Mucosa of rectum (tissue), 2 donors: ENCODE measurements around the gene MAN1B1.
A peak's percentile ranks its signal among the peaks of the same experiment; 100 is the strongest.

Experiments used
- H3K27ac ChIP-seq, 2 donors: one replicate each; pipeline ENCODE4 v1.7.0; 2013; ENCODE audit warnings: inconsistent platforms in 2 of 2, low read depth in 2 of 2, low read length in 2 of 2
- H3K27me3 ChIP-seq, 2 donors: one replicate each; pipeline ENCODE4 v1.7.0; 2013; ENCODE audit warnings: low read length in 2 of 2; ENCODE audit not compliant: control insufficient read depth in 2 of 2, insufficient read depth in 2 of 2
- H3K36me3 ChIP-seq, 2 donors: one replicate each; pipeline ENCODE4 v1.7.0; 2013; ENCODE audit warnings: low read length in 2 of 2; ENCODE audit not compliant: control insufficient read depth in 2 of 2, insufficient read depth in 2 of 2
- H3K4me1 ChIP-seq, 2 donors: one replicate each; pipeline ENCODE4 v1.7.0; 2013; ENCODE audit warnings: low read length in 2 of 2, mild to moderate bottlenecking in 1 of 2; ENCODE audit not compliant: control insufficient read depth in 2 of 2, insufficient read depth in 2 of 2
- H3K4me3 ChIP-seq, 2 donors: one replicate each; pipeline ENCODE4 v1.7.0; 2013; ENCODE audit warnings: low read length in 2 of 2
- H3K9ac ChIP-seq, 2 donors: one replicate each; pipeline ENCODE4 v1.7.0; 2013; ENCODE audit warnings: low read length in 2 of 2, low read depth in 1 of 2, mild to moderate bottlenecking in 1 of 2
- H3K9me3 ChIP-seq, 2 donors: one replicate each; pipeline ENCODE4 v1.7.0; 2013; ENCODE audit warnings: low read length in 2 of 2; ENCODE audit not compliant: control insufficient read depth in 2 of 2
- donor health status: healthy.
- donor health status: Normal muscosa, but diverticular disease.

Gene MAN1B1

GRCh38 chr9:137111788-137112563 is 25.2 kb downstream of the MAN1B1 start:
- peaks cover 0 to 3% of the 10 kb centered on the region in 2 donors for H3K27me3 ChIP-seq
- no peak overlapping the region for H3K27ac ChIP-seq
- H3K9ac ChIP-seq = no peak overlapping the region
- no peak overlapping the region for H3K4me3 ChIP-seq
- H3K4me1 ChIP-seq = peaks cover 0 to 4% of the 10 kb centered on the region in 2 donors
- peaks cover 7 to 19% of the 10 kb centered on the region in 2 donors for H3K36me3 ChIP-seq
- H3K9me3 ChIP-seq = no peaks in the 10 kb centered on the region

- H3K27ac ChIP-seq = no peak overlapping the region
- H3K4me3 ChIP-seq = no peak overlapping the region
- H3K9ac ChIP-seq = no peak overlapping the region
- H3K36me3 ChIP-seq = peaks cover 4 to 13% of the 10 kb centered on the region in 2 donors
- H3K4me1 ChIP-seq = peaks cover 0 to 4% of the 10 kb centered on the region in 2 donors
- peaks cover 0 to 6% of the 10 kb centered on the region in 2 donors for H3K27me3 ChIP-seq
- no peaks in the 10 kb centered on the region for H3K9me3 ChIP-seq
Observed at GRCh38 chr9:137112564-137113384, 26.0 kb downstream of the MAN1B1 start.

GRCh38 chr9:137113385-137114159 is 26.8 kb downstream of the MAN1B1 start:
- H3K9me3 ChIP-seq = no peaks in the 10 kb centered on the region
- no peak overlapping the region for H3K27ac ChIP-seq
- no peak overlapping the region for H3K9ac ChIP-seq
- peaks cover 0 to 4% of the 10 kb centered on the region in 2 donors for H3K4me1 ChIP-seq
- H3K4me3 ChIP-seq = no peak overlapping the region
- H3K36me3 ChIP-seq = peaks cover 0 to 12% of the 10 kb centered on the region in 2 donors
- peaks cover 0 to 6% of the 10 kb centered on the region in 2 donors for H3K27me3 ChIP-seq

GRCh38 chr9:137114220-137114612 is 27.4 kb downstream of the MAN1B1 start:
- Histone ChIP-seq H3K4me1 (peaks cover 0 to 4% of the 10 kb centered on the region in 2 donors), H3K9ac (no peak overlapping the region), H3K36me3 (peaks cover 0 to 10% of the 10 kb centered on the region in 2 donors), H3K9me3 (no peaks in the 10 kb centered on the region), H3K27ac (no peak overlapping the region), H3K27me3 (peaks cover 0 to 6% of the 10 kb centered on the region in 2 donors), H3K4me3 (peak overlapping the region; percentile 48 to 58)

GRCh38 chr9:137114613-137115393 is 28.0 kb downstream of the MAN1B1 start, which contains the start of gene DPP7:
DPP7 (minus strand) TSS chr9:137114733; CDS start chr9:137114713, 20 bp downstream.
- Histone ChIP-seq H3K27ac (no peak within 1 kb of the TSS), H3K9ac (no peak within 1 kb of the TSS), H3K9me3 (no peaks in the 10 kb centered on the region), H3K27me3 (peaks cover 0 to 6% of the 10 kb centered on the region in 2 donors), H3K36me3 (peaks cover 0 to 9% of the 10 kb centered on the region in 2 donors), H3K4me1 (peaks cover 0 to 4% of the 10 kb centered on the region in 2 donors), H3K4me3 (peak within 1 kb of the TSS; percentile 48 to 58)

GRCh38 chr9:137115394-137116026 is 28.7 kb downstream of the MAN1B1 start:
- Histone ChIP-seq H3K9ac (no peak overlapping the region), H3K9me3 (no peaks in the 10 kb centered on the region), H3K27me3 (peaks cover 0 to 6% of the 10 kb centered on the region in 2 donors), H3K4me1 (peaks cover 0 to 4% of the 10 kb centered on the region in 2 donors), H3K36me3 (peaks cover 0 to 5% of the 10 kb centered on the region in 2 donors), H3K4me3 (no peak overlapping the region), H3K27ac (no peak overlapping the region)

GRCh38 chr9:137116027-137116507 is 29.3 kb downstream of the MAN1B1 start:
- peaks cover 0 to 4% of the 10 kb centered on the region in 2 donors for H3K4me1 ChIP-seq
- H3K27me3 ChIP-seq = peaks cover 0 to 6% of the 10 kb centered on the region in 2 donors
- peaks cover 0 to under 1% of the 10 kb centered on the region in 2 donors for H3K36me3 ChIP-seq
- H3K9me3 ChIP-seq = no peaks in the 10 kb centered on the region
- no peak overlapping the region for H3K27ac ChIP-seq
- no peak overlapping the region for H3K4me3 ChIP-seq
- no peak overlapping the region for H3K9ac ChIP-seq

- H3K27me3 ChIP-seq = peaks cover 0 to 6% of the 10 kb centered on the region in 2 donors
- no peak overlapping the region for H3K27ac ChIP-seq
- H3K4me1 ChIP-seq = peaks cover 0 to 4% of the 10 kb centered on the region in 2 donors
- H3K36me3 ChIP-seq = no peaks in the 10 kb centered on the region
- no peak overlapping the region for H3K9ac ChIP-seq
- no peak overlapping the region for H3K4me3 ChIP-seq
- H3K9me3 ChIP-seq = no peaks in the 10 kb centered on the region
Observed at GRCh38 chr9:137116728-137117127, 29.9 kb downstream of the MAN1B1 start.
